ENCODE measurements around the gene NAV3.

Gene NAV3

DNA sequence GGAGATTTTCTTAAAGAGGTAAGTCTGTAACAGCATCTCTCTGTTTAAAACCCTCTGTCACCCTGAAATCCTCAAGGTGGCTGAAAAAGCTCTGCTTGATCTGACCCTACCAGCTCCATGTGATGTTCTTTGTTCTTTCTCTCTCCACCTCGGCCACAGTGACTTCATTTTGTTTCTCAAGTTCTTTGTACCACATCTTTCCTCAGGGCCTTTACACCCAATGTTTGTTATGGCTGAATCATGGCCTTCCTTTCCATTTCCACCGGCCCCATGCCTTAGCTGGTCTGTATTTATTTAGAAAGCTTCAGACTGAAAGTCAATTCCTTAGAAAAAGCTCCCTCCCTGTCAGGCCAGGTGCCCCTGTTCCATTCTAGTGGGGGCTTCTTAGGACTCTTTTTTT is 431.2 kb downstream of the NAV3 start:
- H3K4me1 ChIP-seq (ENCODE audit: insufficient read depth, low read length, poor library complexity, severe bottlenecking): no peaks in the 10 kb centered on the region
- H3K27me3 ChIP-seq (ENCODE audit: insufficient read depth, low read length, poor library complexity, severe bottlenecking): no peaks in the 10 kb centered on the region
- no peaks in the 10 kb centered on the region for H3K9me3 ChIP-seq (ENCODE audit: insufficient read depth, low read depth, low read length)
- H3K9me2 ChIP-seq (replicated peaks; ENCODE audit: low read depth, low read length): no peaks in the 10 kb centered on the region
- H3K4me2 ChIP-seq (ENCODE audit: low read depth, low read length, poor library complexity, severe bottlenecking): no peak overlapping the region
- no peak overlapping the region for H3K4me3 ChIP-seq (ENCODE audit: low read length, poor library complexity, severe bottlenecking)
- no peaks in the 10 kb centered on the region for H3K79me2 ChIP-seq (ENCODE audit: insufficient read depth, low read length)
- H3K36me3 ChIP-seq (ENCODE audit: insufficient read depth, low read length): no peaks in the 10 kb centered on the region
- no peaks in the 10 kb centered on the region for H3F3A ChIP-seq (ENCODE audit: low read depth)
- H4K20me1 ChIP-seq (ENCODE audit: insufficient read depth, low read length, poor library complexity, severe bottlenecking): no peaks in the 10 kb centered on the region
- no peak overlapping the region for H2AFZ ChIP-seq (ENCODE audit: low read length)
- no peak overlapping the region for H3K9ac ChIP-seq (ENCODE audit: low read depth, low read length, poor library complexity, severe bottlenecking)
- TF ChIP-seq EZH2phosphoT487 (IDR thresholded peaks at IDR 0.05; ENCODE audit: borderline replicate concordance): no peak
- TF ChIP-seq, protein P1, sequence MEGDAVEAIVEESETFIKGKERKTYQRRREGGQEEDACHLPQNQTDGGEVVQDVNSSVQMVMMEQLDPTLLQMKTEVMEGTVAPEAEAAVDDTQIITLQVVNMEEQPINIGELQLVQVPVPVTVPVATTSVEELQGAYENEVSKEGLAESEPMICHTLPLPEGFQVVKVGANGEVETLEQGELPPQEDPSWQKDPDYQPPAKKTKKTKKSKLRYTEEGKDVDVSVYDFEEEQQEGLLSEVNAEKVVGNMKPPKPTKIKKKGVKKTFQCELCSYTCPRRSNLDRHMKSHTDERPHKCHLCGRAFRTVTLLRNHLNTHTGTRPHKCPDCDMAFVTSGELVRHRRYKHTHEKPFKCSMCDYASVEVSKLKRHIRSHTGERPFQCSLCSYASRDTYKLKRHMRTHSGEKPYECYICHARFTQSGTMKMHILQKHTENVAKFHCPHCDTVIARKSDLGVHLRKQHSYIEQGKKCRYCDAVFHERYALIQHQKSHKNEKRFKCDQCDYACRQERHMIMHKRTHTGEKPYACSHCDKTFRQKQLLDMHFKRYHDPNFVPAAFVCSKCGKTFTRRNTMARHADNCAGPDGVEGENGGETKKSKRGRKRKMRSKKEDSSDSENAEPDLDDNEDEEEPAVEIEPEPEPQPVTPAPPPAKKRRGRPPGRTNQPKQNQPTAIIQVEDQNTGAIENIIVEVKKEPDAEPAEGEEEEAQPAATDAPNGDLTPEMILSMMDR (conservative IDR thresholded peaks at IDR 0.05; ENCODE audit: low read length): no peak
